Gastroesophageal sphincter (tissue), 4 donors: ENCODE data around the gene LRCOL1. TPM values are rescaled to one million over a fixed set of nuclear protein-coding genes. Genes with fewer than 3 reads are reported as not detected.

Experiments used
- ATAC-seq: fragments of 150-250 bp; one replicate; pipeline ENCODE4 v1.9.1; 2016; ENCODE audit warnings: mild to moderate bottlenecking, moderate library complexity
- H3K27ac ChIP-seq, 4 donors: fragments of 200-600 bp; sonication (generic) in 3 of 4; 1 replicate in 3 of 4; 2 replicates in 1 of 4; pipeline ENCODE4 v1.5.1; 2016 to 2019
- H3K27me3 ChIP-seq: fragments of 200-600 bp; sonication (generic); one replicate; pipeline ENCODE4 v1.5.1; 2019
- H3K36me3 ChIP-seq, 2 donors: fragments of 200-600 bp; sonication (generic); one replicate each; pipeline ENCODE4 v1.5.1; 2019; ENCODE audit warnings: control low read depth in 1 of 2
- H3K4me1 ChIP-seq, 3 donors: fragments of 200-600 bp; sonication (generic); 1 replicate in 2 of 3; 2 replicates in 1 of 3; pipeline ENCODE4 v1.5.1; 2016 to 2019; ENCODE audit warnings: control low read depth in 2 of 3
- H3K4me3 ChIP-seq, 2 donors: fragments of 200-600 bp; sonication (generic); one replicate each; pipeline ENCODE4 v1.5.1; 2019; ENCODE audit warnings: mild to moderate bottlenecking in 1 of 2, moderate library complexity in 1 of 2
- H3K9me3 ChIP-seq, 3 donors: fragments of 200-600 bp; sonication (generic); one replicate each; pipeline ENCODE4 v1.5.1; 2017 to 2019; ENCODE audit warnings: control low read depth in 2 of 3
- EP300 ChIP-seq: sonication (generic); formaldehyde crosslinking; IDR thresholded peaks from one replicate; pipeline ENCODE4 v1.6.1; 2017; ENCODE audit warnings: antibody characterized with exemption, mild to moderate bottlenecking
- POLR2A ChIP-seq, 2 donors: fragments of 450-650 bp; IDR thresholded peaks; one replicate each; pipeline ENCODE4 v1.6.1; 2017; ENCODE audit warnings: antibody characterized with exemption in 2 of 2, mild to moderate bottlenecking in 2 of 2, moderate library complexity in 1 of 2
- POLR2AphosphoS5 ChIP-seq: sonication (generic); formaldehyde crosslinking; IDR thresholded peaks from one replicate; pipeline ENCODE4 v1.6.1; 2017; ENCODE audit warnings: antibody characterized with exemption
- WGBS, 2 donors: methylation state at CpG; one replicate each; pipeline ENCODE4 v1.1.5; 2018; ENCODE audit warnings: low coverage in 1 of 2; 5-methylcytosine and 5-hydroxymethylcytosine counted together
- total RNA-seq, 4 donors: library from RNA; depleted of rRNA; stranded (reverse); fragments of >200 nt; gene quantifications; one replicate each; pipeline ENCODE4 v1.1.0, GENCODE V29; 2016
- TF ChIP-seq, protein P1 (sequence below), 4 experiments: fragments of 200-600 bp in 2 of 4; fragments of 450-650 bp in 2 of 4; sonication (generic) in 1 of 4; IDR thresholded peaks; one replicate each; pipeline ENCODE4 v1.5.1; 2017 to 2019; ENCODE audit warnings: antibody characterized with exemption in 4 of 4, mild to moderate bottlenecking in 2 of 4, moderate library complexity in 2 of 4

The LRCOL1 gene
- total RNA-seq, 4 donors from 2014 or later: not detected

DNA sequence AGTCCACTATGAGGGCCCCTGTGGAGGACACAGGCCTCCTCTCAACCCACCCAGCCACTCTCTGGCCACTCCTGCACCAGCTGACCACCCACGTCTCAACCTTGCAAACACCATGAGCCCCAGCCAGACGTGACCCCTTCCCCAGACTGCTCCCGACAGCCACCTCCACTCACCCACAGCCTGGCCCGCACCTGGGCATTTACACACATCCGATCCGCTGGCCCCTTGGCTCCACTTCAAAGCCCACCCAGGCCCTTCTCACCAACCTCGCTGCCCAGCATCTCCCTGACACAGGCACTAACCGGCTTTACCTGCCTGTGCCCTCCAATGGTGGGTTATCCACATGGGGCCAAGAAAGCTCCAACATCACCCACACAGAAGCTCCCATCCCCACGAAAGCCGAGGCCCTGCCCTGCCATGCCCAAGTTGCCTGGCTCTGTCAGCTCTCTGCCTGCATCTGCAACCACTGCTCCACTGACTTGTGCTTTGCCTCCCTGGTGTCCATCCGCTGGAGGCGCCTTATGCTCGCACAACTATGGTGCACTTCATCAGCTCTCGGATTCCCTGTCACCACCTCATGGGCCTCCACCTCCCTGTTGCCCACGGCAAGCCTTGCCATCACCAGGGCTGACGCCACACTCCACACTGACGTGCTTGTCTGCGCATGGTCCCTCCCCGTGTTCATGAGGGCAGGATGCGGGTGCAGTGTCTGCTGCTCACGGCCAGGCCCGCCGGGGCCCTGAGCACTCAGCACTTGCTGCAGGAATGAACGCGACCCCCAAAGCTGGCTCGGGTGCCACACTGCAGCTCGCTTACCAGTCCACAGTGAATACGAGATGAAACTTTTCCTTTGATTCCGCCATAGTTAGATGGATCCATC lies 24.9 kb upstream of the LRCOL1 start:
- ATAC-seq: no peak
- Histone ChIP-seq H3K27me3 (no peaks in the 10 kb centered on the region), H3K4me3 (no peak overlapping the region), H3K27ac (no peak overlapping the region), H3K36me3 (peaks cover 0 to 99% of the 10 kb centered on the region in 2 donors), H3K9me3 (no peaks in the 10 kb centered on the region), H3K4me1 (peaks cover 0 to 2% (median 0%) of the 10 kb centered on the region in 3 donors)
- WGBS, 2 donors: 96 to 100% methylated on average over 6 of the region's 29 CpGs
- no peak for TF ChIP-seq POLR2AphosphoS5

DNA sequence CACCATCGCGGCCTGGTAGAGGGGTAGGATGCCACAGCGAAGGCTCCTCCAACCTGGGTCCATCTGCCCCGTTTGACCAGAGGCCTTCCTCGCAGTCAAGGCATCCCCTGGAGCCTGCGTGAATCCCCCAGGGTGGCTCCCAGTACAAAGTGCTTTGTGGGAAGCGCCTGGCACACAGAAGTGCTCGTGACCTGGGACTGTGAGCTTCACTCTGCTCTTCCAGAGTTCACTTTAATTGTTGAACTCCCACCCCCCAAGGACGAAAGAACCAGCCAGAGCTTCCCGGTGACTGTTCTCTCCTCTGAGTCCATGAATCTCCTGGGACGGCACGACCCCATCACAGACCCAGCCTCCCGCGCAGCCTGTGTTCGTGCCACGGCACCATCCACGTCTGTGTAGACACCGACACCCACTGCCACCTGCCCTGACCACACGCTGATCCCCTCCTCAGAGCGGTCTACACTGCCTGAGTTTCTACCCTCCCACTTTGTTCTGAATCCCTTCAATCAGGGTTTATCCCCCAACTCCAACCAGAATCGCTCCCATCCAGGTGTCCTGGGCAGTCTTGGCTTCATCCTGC lies 24.1 kb upstream of the LRCOL1 start:
- no peaks in the 10 kb centered on the region for H3K9me3 ChIP-seq
- WGBS, 2 donors: 87 to 96% methylated on average over 5 to 6 of the region's 21 CpGs
- H3K27me3 ChIP-seq: no peaks in the 10 kb centered on the region
- ATAC-seq: no peak
- peaks cover 0 to 99% of the 10 kb centered on the region in 2 donors for H3K36me3 ChIP-seq
- TF ChIP-seq POLR2A (IDR thresholded peaks at IDR 0.05) (no peak), POLR2AphosphoS5 (no peak), EP300 (no peak)
- TF ChIP-seq, protein P1, sequence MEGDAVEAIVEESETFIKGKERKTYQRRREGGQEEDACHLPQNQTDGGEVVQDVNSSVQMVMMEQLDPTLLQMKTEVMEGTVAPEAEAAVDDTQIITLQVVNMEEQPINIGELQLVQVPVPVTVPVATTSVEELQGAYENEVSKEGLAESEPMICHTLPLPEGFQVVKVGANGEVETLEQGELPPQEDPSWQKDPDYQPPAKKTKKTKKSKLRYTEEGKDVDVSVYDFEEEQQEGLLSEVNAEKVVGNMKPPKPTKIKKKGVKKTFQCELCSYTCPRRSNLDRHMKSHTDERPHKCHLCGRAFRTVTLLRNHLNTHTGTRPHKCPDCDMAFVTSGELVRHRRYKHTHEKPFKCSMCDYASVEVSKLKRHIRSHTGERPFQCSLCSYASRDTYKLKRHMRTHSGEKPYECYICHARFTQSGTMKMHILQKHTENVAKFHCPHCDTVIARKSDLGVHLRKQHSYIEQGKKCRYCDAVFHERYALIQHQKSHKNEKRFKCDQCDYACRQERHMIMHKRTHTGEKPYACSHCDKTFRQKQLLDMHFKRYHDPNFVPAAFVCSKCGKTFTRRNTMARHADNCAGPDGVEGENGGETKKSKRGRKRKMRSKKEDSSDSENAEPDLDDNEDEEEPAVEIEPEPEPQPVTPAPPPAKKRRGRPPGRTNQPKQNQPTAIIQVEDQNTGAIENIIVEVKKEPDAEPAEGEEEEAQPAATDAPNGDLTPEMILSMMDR (IDR thresholded peaks at IDR 0.05): no peak
- no peak overlapping the region for H3K4me3 ChIP-seq
- no peak overlapping the region for H3K27ac ChIP-seq
- H3K4me1 ChIP-seq: peaks cover 0 to 2% (median 0%) of the 10 kb centered on the region in 3 donors

DNA sequence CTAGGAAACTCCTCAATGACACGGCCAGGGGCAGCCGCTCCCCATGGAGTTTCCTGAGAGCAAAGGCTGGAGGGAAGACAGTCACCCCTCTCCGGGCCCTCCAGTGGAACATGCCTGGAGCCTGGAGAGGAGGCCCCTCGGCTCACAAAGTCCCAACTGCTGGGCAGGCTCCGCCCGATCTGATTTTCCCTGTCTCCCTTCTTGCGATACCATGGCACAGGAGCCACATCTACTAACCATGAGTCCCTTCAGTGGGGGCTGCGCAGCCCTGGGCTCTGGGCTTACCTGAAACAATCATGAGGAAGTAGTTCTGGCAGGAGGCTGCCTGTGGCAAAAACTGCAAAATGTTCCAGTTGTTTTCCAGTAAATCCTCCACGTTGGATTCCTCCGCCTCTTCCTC lies 23.5 kb upstream of the LRCOL1 start:
- Histone ChIP-seq H3K9me3 (no peaks in the 10 kb centered on the region), H3K4me3 (no peak overlapping the region), H3K4me1 (peaks cover 0 to under 1% (median 0%) of the 10 kb centered on the region in 3 donors), H3K36me3 (peaks cover 0 to 100% of the 10 kb centered on the region in 2 donors), H3K27me3 (no peaks in the 10 kb centered on the region), H3K27ac (no peak overlapping the region)
- ATAC-seq: no peak
- 83% methylated on average over 7 of the region's 10 CpGs; no CpG with 5 or more reads in 1 of the 2 donors for WGBS, 2 donors
- TF ChIP-seq, protein P1 (IDR thresholded peaks at IDR 0.05): no peak
- TF ChIP-seq POLR2A (IDR thresholded peaks at IDR 0.05) (no peak), POLR2AphosphoS5 (no peak), EP300 (no peak)

DNA sequence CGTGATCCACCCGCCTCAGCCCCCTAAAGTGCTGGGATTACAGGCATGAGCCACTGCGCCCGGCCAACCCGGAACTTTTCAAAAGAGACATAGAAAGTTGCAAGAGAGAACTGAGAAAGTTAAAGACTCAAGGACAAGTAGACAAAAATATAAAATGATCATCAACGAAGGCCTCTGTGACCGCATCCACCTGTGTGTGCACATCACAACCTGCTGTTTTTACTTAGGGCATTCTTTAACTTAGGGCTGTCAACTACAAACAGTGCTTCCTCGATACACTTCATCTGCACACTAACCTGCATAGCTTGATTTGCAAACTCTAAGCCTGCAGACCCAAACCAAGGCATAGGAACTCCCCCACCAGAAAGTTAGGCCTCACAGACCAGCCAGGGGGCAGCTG lies 23.0 kb upstream of the LRCOL1 start:
- no peak for ATAC-seq
- H3K27ac ChIP-seq: no peak overlapping the region
- H3K27me3 ChIP-seq: no peaks in the 10 kb centered on the region
- H3K9me3 ChIP-seq: no peaks in the 10 kb centered on the region
- WGBS, 2 donors: 91 to 97% methylated on average over 4 to 7 of the region's 8 CpGs
- H3K36me3 ChIP-seq: peaks cover 0 to 96% of the 10 kb centered on the region in 2 donors
- H3K4me3 ChIP-seq: no peak overlapping the region
- TF ChIP-seq POLR2A (IDR thresholded peaks at IDR 0.05) (no peak), POLR2AphosphoS5 (no peak)
- H3K4me1 ChIP-seq: no peaks in the 10 kb centered on the region

DNA sequence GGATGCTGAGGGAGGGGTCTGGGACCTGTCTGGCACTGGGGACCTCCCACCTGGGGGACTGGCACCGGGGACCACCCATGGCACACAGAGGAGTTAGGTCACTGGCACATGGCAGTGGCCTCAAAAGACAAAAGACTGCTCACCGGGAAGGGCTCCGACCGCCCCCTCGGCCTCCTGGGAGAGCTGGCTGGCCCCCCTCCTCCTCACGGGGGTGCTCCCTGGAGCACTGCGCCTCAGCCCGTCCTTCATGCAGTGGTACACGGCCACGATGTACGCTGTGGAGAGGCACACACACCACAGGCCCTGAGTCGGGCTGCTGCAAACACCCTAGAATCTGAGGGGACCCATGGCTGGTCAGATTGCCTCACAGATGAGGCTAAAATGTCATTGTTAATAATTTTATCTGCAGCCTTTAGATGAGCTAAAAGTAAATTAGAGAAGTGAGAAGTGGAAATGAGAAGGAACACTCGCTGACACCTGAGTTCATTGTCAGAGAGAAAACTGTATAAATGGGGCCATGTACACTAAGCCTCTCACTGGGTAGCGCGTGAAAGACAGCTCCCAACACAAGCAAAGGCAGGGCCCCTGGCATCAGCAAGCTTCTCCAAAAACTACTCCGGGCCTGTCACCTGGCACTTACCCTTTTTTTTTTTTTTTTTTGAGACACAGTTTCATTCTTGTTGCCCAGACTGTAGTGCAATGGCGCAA lies 22.3 kb upstream of the LRCOL1 start:
- 73 to 80% methylated on average over 8 to 12 of the region's 17 CpGs for WGBS, 2 donors
- TF ChIP-seq POLR2AphosphoS5 (no peak), EP300 (no peak), POLR2A (IDR thresholded peaks at IDR 0.05) (no peak)
- TF ChIP-seq, protein P1 (IDR thresholded peaks at IDR 0.05): no peak
- ATAC-seq: no peak
- Histone ChIP-seq H3K4me3 (no peak overlapping the region), H3K36me3 (peaks cover 0 to 90% of the 10 kb centered on the region in 2 donors), H3K9me3 (no peaks in the 10 kb centered on the region), H3K27ac (no peak overlapping the region), H3K4me1 (no peaks in the 10 kb centered on the region), H3K27me3 (no peaks in the 10 kb centered on the region)
